Peyer's patch (tissue), 4 donors: ENCODE measurements around the gene GLIPR1L2. TPM values are rescaled to one million over a fixed set of nuclear protein-coding genes. Genes with fewer than 3 reads are reported as not detected.

Source experiments
- DNase-seq, 3 donors: peaks; one replicate each; pipeline ENCODE4 v3.0.0-alpha.2; 2017 to 2019
- H3K27ac ChIP-seq, 4 donors: fragments of 200-600 bp; sonication (generic); one replicate each; pipeline ENCODE4 v1.5.1; 2016 to 2019
- H3K27me3 ChIP-seq, 2 donors: fragments of 200-600 bp; sonication (generic); one replicate each; pipeline ENCODE4 v1.5.1; 2019
- H3K36me3 ChIP-seq, 3 donors: fragments of 200-600 bp; sonication (generic); one replicate each; pipeline ENCODE4 v1.5.1; 2016 to 2019
- H3K4me1 ChIP-seq, 4 donors: fragments of 200-600 bp; sonication (generic); one replicate each; pipeline ENCODE4 v1.5.1; 2016 to 2019
- H3K4me3 ChIP-seq, 4 donors: fragments of 200-600 bp; sonication (generic); 1 replicate in 3 of 4; 2 replicates in 1 of 4; pipeline ENCODE4 v1.5.1; 2016 to 2019; ENCODE audit warnings: mild to moderate bottlenecking in 1 of 4
- H3K9me3 ChIP-seq, 4 donors: fragments of 200-600 bp; sonication (generic); one replicate each; pipeline ENCODE4 v1.5.1; 2016 to 2019; ENCODE audit warnings: mild to moderate bottlenecking in 1 of 4
- POLR2A ChIP-seq, 2 donors: fragments of 450-650 bp; IDR thresholded peaks; one replicate each; pipeline ENCODE4 v1.5.1; 2017; ENCODE audit warnings: antibody characterized with exemption in 2 of 2, mild to moderate bottlenecking in 2 of 2, moderate library complexity in 2 of 2
- total RNA-seq, 4 donors: library from RNA; depleted of rRNA; stranded (reverse); fragments of >200 nt; gene quantifications; one replicate each; pipeline ENCODE4 v1.1.0, GENCODE V29; 2016
- TF ChIP-seq, protein P1 (sequence below), 6 experiments: fragments of 450-650 bp in 4 of 6; fragments of 200-600 bp in 2 of 6; sonication (generic) in 1 of 6; IDR thresholded peaks; one replicate each; pipeline ENCODE4 v1.5.1; 2017 to 2019; ENCODE audit warnings: antibody characterized with exemption in 6 of 6, mild to moderate bottlenecking in 3 of 6, moderate library complexity in 1 of 6

GLIPR1L2 gene
- total RNA-seq, 4 donors from 2014 or later = 0.40 to 3.3 TPM; not detected in 2

DNA sequence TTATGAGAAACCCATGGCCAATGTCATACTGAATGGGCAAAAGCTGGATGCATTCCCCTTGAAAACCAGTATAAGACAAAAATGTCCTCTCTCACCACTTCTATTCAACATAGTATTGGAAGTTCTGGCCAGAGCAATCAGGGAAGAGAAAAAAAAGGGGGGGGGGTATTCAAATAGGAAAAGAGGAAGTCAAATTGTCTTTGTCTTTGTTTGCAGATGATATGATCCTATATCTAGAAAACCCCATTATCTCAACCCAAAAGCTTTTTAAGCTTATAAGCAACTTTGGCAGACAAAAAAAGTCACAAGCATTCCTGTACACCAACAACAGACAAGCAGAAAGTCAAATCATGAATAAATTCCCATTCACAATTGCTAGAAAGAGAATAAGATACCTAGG, 36.9 kb upstream of the GLIPR1L2 start:
- Histone ChIP-seq H3K4me3 (no peak overlapping the region), H3K27ac (no peak overlapping the region), H3K36me3 (no peaks in the 10 kb centered on the region), H3K9me3 (no peaks in the 10 kb centered on the region), H3K27me3 (no peaks in the 10 kb centered on the region), H3K4me1 (no peaks in the 10 kb centered on the region)
- DNase-seq = no peak
- no peak for TF ChIP-seq POLR2A (IDR thresholded peaks at IDR 0.05)
- TF ChIP-seq, protein P1, sequence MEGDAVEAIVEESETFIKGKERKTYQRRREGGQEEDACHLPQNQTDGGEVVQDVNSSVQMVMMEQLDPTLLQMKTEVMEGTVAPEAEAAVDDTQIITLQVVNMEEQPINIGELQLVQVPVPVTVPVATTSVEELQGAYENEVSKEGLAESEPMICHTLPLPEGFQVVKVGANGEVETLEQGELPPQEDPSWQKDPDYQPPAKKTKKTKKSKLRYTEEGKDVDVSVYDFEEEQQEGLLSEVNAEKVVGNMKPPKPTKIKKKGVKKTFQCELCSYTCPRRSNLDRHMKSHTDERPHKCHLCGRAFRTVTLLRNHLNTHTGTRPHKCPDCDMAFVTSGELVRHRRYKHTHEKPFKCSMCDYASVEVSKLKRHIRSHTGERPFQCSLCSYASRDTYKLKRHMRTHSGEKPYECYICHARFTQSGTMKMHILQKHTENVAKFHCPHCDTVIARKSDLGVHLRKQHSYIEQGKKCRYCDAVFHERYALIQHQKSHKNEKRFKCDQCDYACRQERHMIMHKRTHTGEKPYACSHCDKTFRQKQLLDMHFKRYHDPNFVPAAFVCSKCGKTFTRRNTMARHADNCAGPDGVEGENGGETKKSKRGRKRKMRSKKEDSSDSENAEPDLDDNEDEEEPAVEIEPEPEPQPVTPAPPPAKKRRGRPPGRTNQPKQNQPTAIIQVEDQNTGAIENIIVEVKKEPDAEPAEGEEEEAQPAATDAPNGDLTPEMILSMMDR (IDR thresholded peaks at IDR 0.05) = no peak

DNA sequence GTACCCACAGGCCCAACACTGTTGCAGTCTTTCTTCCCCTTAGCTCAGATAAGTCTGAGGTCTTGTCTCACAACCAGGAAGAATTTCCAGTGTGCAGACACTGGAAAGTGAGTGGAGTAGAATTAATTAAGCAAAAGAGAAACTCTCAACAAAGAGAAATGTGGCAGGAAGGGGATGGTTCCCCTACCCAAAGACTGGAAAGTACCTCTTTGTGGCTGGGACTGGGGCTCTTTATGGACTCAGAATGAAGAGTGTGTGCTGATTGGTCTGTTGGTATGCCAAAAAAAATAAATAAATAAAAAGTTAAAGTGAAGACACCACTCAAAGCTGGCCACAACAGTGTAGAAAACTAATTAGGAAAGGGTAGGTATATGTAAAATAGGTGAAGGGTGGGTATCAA, 30.0 kb upstream of the GLIPR1L2 start:
- Histone ChIP-seq H3K27ac (no peak overlapping the region), H3K9me3 (no peaks in the 10 kb centered on the region), H3K27me3 (no peaks in the 10 kb centered on the region), H3K4me3 (no peak overlapping the region), H3K36me3 (no peaks in the 10 kb centered on the region), H3K4me1 (no peaks in the 10 kb centered on the region)
- TF ChIP-seq POLR2A (IDR thresholded peaks at IDR 0.05) = no peak
- TF ChIP-seq, protein P1 (IDR thresholded peaks at IDR 0.05) = no peak
- DNase-seq = no peak

DNA sequence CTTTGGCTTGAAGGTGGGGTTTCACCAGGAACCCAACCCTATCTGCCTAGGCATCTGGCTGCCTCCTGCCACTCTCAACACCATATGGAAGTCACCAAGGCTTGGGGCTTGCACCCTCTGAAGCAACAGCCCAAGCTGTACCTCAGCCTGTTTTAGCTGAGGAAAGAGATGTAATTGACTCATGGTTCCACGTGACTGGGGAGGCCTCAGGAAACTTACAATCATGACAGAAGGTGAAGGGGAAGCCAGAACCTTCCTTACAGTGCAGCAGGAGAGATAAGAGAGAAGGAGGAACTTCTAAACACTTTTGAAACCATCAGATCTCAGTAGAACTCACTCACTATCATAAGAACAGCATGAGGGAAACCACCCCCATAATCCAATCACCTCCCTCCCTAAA, 29.5 kb upstream of the GLIPR1L2 start:
- Histone ChIP-seq H3K4me3 (no peak overlapping the region), H3K27ac (no peak overlapping the region), H3K27me3 (no peaks in the 10 kb centered on the region), H3K9me3 (no peaks in the 10 kb centered on the region), H3K4me1 (no peaks in the 10 kb centered on the region), H3K36me3 (no peaks in the 10 kb centered on the region)
- no peak for TF ChIP-seq POLR2A (IDR thresholded peaks at IDR 0.05)
- TF ChIP-seq, protein P1 (IDR thresholded peaks at IDR 0.05) = no peak
- no peak for DNase-seq

DNA sequence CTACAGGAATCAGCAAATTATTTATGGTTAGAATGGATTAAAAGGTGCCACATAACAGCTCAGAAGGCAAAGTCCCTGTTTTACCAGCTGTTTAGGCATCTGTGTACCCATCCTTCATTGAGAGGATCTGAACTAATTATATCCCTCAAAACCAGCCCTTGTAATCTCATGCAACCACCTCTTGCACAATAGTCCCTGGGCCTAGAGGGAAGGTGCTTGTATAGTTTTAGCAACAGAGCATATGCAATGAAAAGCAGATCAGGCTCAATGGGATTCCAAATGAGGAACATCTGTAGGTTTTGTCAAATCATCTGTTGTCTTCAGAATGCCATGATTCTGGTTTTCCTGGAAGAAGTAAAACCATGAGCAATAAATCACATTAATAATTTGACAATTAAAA, 26.0 kb upstream of the GLIPR1L2 start:
- Histone ChIP-seq H3K36me3 (no peaks in the 10 kb centered on the region), H3K27me3 (no peaks in the 10 kb centered on the region), H3K4me1 (no peaks in the 10 kb centered on the region), H3K27ac (no peak overlapping the region), H3K4me3 (no peak overlapping the region), H3K9me3 (no peaks in the 10 kb centered on the region)
- DNase-seq = no peak
- TF ChIP-seq, protein P1 (IDR thresholded peaks at IDR 0.05) = no peak
- no peak for TF ChIP-seq POLR2A (IDR thresholded peaks at IDR 0.05)

DNA sequence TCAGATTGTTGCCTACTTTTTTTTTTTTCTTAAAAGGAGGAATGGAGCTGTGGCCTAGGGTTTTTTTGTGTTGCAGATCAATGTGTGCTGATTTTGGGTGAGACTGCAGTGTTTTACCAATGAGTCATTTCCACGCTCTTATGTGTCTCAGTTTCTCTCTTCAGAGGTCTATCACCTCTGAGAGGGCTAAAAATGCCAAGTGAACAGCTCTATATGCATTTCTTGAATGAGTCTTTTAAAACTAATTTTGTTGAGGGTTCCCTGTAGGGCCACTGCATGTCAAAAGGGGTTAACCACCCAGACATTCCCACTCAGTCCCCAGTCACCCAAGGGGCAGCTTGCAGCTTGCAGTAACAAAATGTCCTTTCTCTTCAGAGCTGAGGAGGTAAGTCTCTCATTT, 24.3 kb upstream of the GLIPR1L2 start:
- H3K9me3 ChIP-seq = no peaks in the 10 kb centered on the region
- no peak overlapping the region for H3K4me3 ChIP-seq

More for the DNA sequence above, 24.3 kb upstream of the GLIPR1L2 start:
- TF ChIP-seq, protein P1 (IDR thresholded peaks at IDR 0.05) = no peak
- TF ChIP-seq POLR2A (IDR thresholded peaks at IDR 0.05) = no peak
- no peaks in the 10 kb centered on the region for H3K27me3 ChIP-seq
- no peaks in the 10 kb centered on the region for H3K36me3 ChIP-seq
- H3K27ac ChIP-seq = no peak overlapping the region
- no peak for DNase-seq
- H3K4me1 ChIP-seq = no peaks in the 10 kb centered on the region
